ENCODE data around the gene SCD5. TPM values are rescaled to one million over a fixed set of nuclear protein-coding genes. Genes with fewer than 3 reads are reported as not detected.

Gene SCD5
- total RNA-seq, 2 donors from 2014 or later = 9.7 to 14.0 TPM

DNA sequence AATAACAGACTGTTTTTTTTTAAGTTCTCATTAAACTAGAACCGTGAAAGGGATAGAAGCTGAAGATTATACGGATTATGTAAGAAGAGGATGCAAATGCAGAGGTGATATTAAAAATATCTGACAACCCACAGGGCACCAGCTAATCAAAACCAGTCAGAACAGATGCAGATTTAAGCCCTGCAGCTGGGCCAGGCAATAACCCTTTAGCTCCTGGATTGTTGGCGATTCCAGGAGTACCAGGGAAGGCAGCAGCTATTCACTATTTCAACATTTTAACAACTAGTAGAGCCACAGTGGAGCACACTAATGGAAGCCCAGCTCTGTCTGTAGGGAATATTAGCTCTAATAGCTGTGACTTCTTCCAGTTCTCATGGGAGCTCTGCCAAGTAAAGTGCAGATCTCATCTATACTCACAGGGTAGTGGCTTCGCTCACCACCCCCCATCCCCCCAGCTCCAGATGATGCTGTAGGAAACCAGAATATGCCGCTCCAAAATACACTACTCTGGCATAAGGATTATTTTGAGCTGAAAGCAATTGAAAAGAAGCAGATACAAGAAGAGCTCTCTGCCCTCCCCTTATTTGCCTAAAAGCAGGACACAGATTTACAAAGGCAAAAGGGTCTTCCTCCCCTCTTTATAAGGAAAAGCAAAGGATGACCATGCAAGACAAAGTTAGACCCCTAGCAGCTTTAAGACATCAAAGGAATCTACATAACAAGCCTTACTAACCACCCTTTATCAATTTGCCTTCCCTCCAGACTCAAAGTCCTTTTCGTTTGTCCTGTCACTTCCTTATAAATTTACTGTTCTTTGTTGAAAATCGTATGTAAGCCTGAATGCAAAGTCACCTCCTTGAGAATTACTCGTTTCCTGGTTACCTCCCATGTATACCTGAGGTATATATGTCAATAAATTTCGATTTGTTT lies 13.7 kb downstream of the SCD5 start:
- Histone ChIP-seq H3K4me3 (no peak overlapping the region), H3K27me3 (no peaks in the 10 kb centered on the region), H3K4me1 (peaks cover 0 to 25% of the 10 kb centered on the region in 2 donors), H3K36me3 (no peaks in the 10 kb centered on the region), H3K27ac (no peak overlapping the region), H3K9me3 (no peaks in the 10 kb centered on the region)
- TF ChIP-seq, protein P1, sequence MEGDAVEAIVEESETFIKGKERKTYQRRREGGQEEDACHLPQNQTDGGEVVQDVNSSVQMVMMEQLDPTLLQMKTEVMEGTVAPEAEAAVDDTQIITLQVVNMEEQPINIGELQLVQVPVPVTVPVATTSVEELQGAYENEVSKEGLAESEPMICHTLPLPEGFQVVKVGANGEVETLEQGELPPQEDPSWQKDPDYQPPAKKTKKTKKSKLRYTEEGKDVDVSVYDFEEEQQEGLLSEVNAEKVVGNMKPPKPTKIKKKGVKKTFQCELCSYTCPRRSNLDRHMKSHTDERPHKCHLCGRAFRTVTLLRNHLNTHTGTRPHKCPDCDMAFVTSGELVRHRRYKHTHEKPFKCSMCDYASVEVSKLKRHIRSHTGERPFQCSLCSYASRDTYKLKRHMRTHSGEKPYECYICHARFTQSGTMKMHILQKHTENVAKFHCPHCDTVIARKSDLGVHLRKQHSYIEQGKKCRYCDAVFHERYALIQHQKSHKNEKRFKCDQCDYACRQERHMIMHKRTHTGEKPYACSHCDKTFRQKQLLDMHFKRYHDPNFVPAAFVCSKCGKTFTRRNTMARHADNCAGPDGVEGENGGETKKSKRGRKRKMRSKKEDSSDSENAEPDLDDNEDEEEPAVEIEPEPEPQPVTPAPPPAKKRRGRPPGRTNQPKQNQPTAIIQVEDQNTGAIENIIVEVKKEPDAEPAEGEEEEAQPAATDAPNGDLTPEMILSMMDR (IDR thresholded peaks at IDR 0.05) = no peak
- peak; percentile 42 for DNase-seq (ENCODE audit: low spot score)

DNA sequence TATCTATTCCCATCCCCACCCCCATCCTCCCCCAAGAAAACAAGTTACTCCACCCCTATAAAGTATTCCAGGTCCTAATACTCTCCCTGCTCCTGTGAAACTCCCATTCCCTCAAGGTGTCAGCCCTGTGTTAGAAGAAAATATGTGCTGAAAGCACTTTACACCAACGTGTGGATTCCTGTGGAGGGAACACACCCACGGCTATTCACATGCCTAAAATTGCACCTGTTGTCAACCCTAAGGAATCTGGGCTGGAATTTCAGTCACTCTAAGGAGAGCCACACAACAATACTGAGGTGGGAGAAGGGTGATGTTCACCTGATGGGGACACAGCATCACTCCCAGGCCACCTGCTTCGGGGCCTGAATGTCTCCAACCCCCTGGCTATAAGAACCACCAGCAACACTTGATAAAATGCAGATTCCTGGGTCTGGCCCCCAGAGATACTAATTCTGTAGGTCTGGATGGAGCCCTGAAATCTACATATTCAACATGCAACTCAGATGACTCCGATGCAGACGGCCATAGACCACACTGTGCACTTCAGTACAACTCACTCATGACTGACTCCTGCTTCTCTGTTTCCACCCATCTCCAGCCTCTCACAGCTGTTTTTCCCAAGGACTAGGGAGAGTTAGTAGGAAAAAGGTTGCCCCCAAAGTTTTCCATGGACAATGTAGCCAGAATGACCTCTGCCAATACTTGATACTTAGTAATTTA lies 15.8 kb downstream of the SCD5 start:
- H3K27me3 ChIP-seq = no peaks in the 10 kb centered on the region
- no peaks in the 10 kb centered on the region for H3K36me3 ChIP-seq
- no peak overlapping the region for H3K4me3 ChIP-seq
- no peak for DNase-seq (ENCODE audit: low spot score)
- no peak overlapping the region for H3K27ac ChIP-seq
- TF ChIP-seq, protein P1 (IDR thresholded peaks at IDR 0.05) = no peak
- no peaks in the 10 kb centered on the region for H3K9me3 ChIP-seq
- H3K4me1 ChIP-seq = peaks cover 0 to 25% of the 10 kb centered on the region in 2 donors

DNA sequence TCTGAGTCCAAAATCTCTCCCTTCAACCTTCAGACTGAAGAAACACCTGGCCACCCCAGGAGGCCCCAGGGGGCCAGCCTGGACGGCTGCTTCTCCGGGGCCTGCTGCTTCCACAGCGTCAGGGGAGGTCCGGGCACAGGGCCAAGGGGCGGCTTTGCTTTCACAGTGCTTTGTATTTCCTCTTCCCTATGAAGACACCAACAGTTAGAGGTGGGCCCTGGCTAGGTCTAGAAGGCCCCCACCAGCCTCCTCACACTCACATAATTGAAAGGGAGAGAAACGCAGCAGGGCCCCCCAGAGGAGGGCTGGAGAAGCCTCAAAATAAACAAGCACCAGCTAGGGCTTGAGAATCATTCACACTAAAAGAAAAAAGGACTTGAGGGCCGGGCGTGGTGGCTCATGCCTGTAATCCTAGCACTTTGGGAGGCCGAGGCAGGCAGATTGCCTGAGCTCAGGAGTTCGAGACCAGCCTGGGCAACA lies 17.8 kb downstream of the SCD5 start:
- Histone ChIP-seq H3K27me3 (no peaks in the 10 kb centered on the region), H3K4me3 (no peak overlapping the region), H3K9me3 (no peaks in the 10 kb centered on the region), H3K27ac (no peak overlapping the region), H3K4me1 (peaks cover 0 to 25% of the 10 kb centered on the region in 2 donors), H3K36me3 (no peaks in the 10 kb centered on the region)
- TF ChIP-seq, protein P1 (IDR thresholded peaks at IDR 0.05) = no peak
- DNase-seq (ENCODE audit: low spot score) = peak; percentile 73

DNA sequence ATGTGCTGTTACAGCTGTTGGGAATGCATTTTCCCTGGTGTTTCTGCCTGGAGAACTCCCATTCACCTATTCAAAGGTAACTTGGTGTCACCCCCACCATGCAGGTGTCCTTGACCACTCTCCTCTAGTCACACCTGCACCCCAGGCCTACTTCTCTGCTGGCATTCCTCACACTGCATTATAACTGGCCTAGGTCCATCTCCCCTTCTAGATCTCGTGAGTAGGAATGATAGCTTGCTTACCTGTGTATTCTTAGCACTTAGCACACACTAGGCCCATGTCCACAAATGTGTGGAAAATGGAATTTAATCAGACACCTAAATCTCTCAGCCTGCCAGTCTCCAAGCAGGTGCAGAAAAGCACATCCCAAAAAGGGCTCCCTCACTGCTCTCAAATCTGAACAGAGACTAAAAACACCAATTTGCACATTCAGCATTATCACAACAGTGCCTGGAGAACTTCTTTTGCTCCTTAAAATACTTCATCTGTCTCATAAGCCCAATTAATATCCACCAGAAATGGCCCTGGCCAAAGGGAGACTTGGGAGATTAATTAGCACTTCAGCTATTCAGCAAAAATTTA lies 18.3 kb downstream of the SCD5 start:
- Histone ChIP-seq H3K9me3 (no peaks in the 10 kb centered on the region), H3K36me3 (no peaks in the 10 kb centered on the region), H3K4me1 (peaks cover 0 to 22% of the 10 kb centered on the region in 2 donors), H3K4me3 (no peak overlapping the region), H3K27me3 (no peaks in the 10 kb centered on the region), H3K27ac (no peak overlapping the region)
- TF ChIP-seq, protein P1 (IDR thresholded peaks at IDR 0.05) = no peak
- DNase-seq (ENCODE audit: low spot score) = no peak

DNA sequence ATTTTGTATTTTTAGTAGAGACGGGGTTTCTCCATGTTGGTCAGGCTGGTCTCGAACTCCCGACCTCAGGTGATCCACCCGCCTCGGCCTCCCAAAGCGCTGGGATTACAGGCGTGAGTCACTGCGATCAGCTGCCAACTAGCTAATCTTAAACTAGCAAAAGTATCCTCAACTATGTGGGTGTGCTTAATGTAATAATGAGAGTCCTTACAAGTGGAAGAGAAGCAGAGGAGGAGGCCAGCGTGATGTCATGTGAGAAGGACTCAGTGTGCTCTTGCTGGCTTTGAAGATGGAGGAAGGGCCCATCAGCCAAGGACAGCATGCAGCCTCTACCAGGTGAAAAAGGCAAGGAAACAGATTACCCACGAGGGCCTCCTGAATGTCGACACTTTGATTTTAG lies 19.6 kb downstream of the SCD5 start:
- Histone ChIP-seq H3K36me3 (no peaks in the 10 kb centered on the region), H3K27me3 (no peaks in the 10 kb centered on the region), H3K4me1 (peaks cover 0 to 18% of the 10 kb centered on the region in 2 donors), H3K27ac (no peak overlapping the region), H3K4me3 (no peak overlapping the region), H3K9me3 (no peaks in the 10 kb centered on the region)
- no peak for DNase-seq (ENCODE audit: low spot score)
- TF ChIP-seq, protein P1 (IDR thresholded peaks at IDR 0.05) = no peak

All from right atrium auricular region (tissue), 2 donors.